ENCODE results near the gene CD2AP.
A peak's percentile ranks its signal among the peaks of the same experiment; 100 is the strongest.
"Not testable (repeated sequence)": the region's sequence is repeated elsewhere in the genome, so short reads cannot be mapped to it uniquely, and the experiment has no call there.

The CD2AP gene

GRCh38 chr6:47477497-47478232, at the start of gene CD2AP:
Gene CD2AP, plus strand, starts transcription at chr6:47477789. Its CDS starts 456 bp downstream, at chr6:47478245.
- peak; percentile 88 for DNase-seq (ENCODE audit: low spot score)

GRCh38 chr6:47428288-47428687, 49.3 kb upstream of the CD2AP start:
- no peak for DNase-seq (ENCODE audit: low spot score)

- DNase-seq (ENCODE audit: low spot score): no peak
These were observed 48.6 kb upstream of the CD2AP start for GRCh38 chr6:47428746-47429664.

- no peak for DNase-seq (ENCODE audit: low spot score)
These were observed 43.0 kb upstream of the CD2AP start for GRCh38 chr6:47434372-47435253.

GRCh38 chr6:47435254-47435612, 42.4 kb upstream of the CD2AP start:
- DNase-seq (ENCODE audit: low spot score): no peak

- no peak for DNase-seq (ENCODE audit: low spot score)
These were observed 40.0 kb upstream of the CD2AP start for GRCh38 chr6:47437592-47437991.

- no peak for DNase-seq (ENCODE audit: low spot score)
These were observed 38.9 kb upstream of the CD2AP start for GRCh38 chr6:47438481-47439347.

- no peak for DNase-seq (ENCODE audit: low spot score)
These were observed 38.3 kb upstream of the CD2AP start for GRCh38 chr6:47439348-47439668.

GRCh38 chr6:47440719-47441118, 36.9 kb upstream of the CD2AP start:
- no peak for DNase-seq (ENCODE audit: low spot score)

- DNase-seq (ENCODE audit: low spot score): not testable (repeated sequence)
These were observed 32.6 kb upstream of the CD2AP start for GRCh38 chr6:47444964-47445363.

GRCh38 chr6:47446669-47447330, 30.8 kb upstream of the CD2AP start:
- DNase-seq (ENCODE audit: low spot score): no peak

GRCh38 chr6:47447722-47448121, 29.9 kb upstream of the CD2AP start:
- no peak for DNase-seq (ENCODE audit: low spot score)

- DNase-seq (ENCODE audit: low spot score): no peak
These were observed 26.4 kb upstream of the CD2AP start for GRCh38 chr6:47451162-47451561.

GRCh38 chr6:47452899-47453298, 24.7 kb upstream of the CD2AP start:
- DNase-seq (ENCODE audit: low spot score): no peak

GRCh38 chr6:47453372-47453936, 24.1 kb upstream of the CD2AP start:
- DNase-seq (ENCODE audit: low spot score): no peak

- no peak for DNase-seq (ENCODE audit: low spot score)
These were observed 22.7 kb upstream of the CD2AP start for GRCh38 chr6:47454713-47455396.

GRCh38 chr6:47455533-47456209, 21.9 kb upstream of the CD2AP start:
- no peak for DNase-seq (ENCODE audit: low spot score)

- DNase-seq (ENCODE audit: low spot score): no peak
These were observed 21.0 kb upstream of the CD2AP start for GRCh38 chr6:47456536-47456975.

GRCh38 chr6:47457370-47457769, 20.2 kb upstream of the CD2AP start:
- DNase-seq (ENCODE audit: low spot score): no peak
